ENCODE data around the gene NRP2. TPM values are rescaled to one million over a fixed set of nuclear protein-coding genes. Genes with fewer than 3 reads are reported as not detected.
A peak's percentile ranks its signal among the peaks of the same experiment; 100 is the strongest.

NRP2 gene
- total and polyA plus RNA-seq, 9 donors = 47.9 to 143 (median 106) TPM

- Histone ChIP-seq H3K4me3 (no peak overlapping the region), H3K36me3 (no peaks in the 10 kb centered on the region), H3K9me3 (no peaks in the 10 kb centered on the region), H3K27ac (peak overlapping the region in 1 of 2 donors; percentile 75), H3K27me3 (no peaks in the 10 kb centered on the region), H3K4me1 (ENCODE audit: insufficient read depth) (peaks cover 24% of the 10 kb centered on the region)
- peak in 3 of 5 donors; percentile 58 to 72 (median 60) for DNase-seq
- 18 to 33% (median 18%) methylated on average over 9 of the region's 9 CpGs for WGBS, 3 donors
- intact Hi-C loops (cut with DNase I) = loop anchor here in 2 of 4 donors (10.0 kb wide), 1 partner anchor 45 kb away; no protein-coding TSS in a partner anchor
- TF ChIP-seq EP300 (IDR thresholded peaks at IDR 0.05) (no peak), POLR2A (IDR thresholded peaks at IDR 0.05) (no peak)
- TF ChIP-seq, protein P1, sequence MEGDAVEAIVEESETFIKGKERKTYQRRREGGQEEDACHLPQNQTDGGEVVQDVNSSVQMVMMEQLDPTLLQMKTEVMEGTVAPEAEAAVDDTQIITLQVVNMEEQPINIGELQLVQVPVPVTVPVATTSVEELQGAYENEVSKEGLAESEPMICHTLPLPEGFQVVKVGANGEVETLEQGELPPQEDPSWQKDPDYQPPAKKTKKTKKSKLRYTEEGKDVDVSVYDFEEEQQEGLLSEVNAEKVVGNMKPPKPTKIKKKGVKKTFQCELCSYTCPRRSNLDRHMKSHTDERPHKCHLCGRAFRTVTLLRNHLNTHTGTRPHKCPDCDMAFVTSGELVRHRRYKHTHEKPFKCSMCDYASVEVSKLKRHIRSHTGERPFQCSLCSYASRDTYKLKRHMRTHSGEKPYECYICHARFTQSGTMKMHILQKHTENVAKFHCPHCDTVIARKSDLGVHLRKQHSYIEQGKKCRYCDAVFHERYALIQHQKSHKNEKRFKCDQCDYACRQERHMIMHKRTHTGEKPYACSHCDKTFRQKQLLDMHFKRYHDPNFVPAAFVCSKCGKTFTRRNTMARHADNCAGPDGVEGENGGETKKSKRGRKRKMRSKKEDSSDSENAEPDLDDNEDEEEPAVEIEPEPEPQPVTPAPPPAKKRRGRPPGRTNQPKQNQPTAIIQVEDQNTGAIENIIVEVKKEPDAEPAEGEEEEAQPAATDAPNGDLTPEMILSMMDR (IDR thresholded peaks at IDR 0.05) = no peak
Measured at GRCh38 chr2:205689820-205690219, 7.5 kb downstream of the NRP2 start.

- H3K4me3 ChIP-seq = no peak overlapping the region
- no peaks in the 10 kb centered on the region for H3K27me3 ChIP-seq
- WGBS, 3 donors = 21 to 31% (median 29%) methylated on average over 3 of the region's 3 CpGs
- H3K9me3 ChIP-seq = no peaks in the 10 kb centered on the region
- TF ChIP-seq, protein P1 (IDR thresholded peaks at IDR 0.05) = no peak
- TF ChIP-seq POLR2A (IDR thresholded peaks at IDR 0.05) = no peak
- TF ChIP-seq EP300 (IDR thresholded peaks at IDR 0.05) = no peak
- no peaks in the 10 kb centered on the region for H3K36me3 ChIP-seq
- peak overlapping the region in 1 of 2 donors; percentile 54 for H3K27ac ChIP-seq
- peaks cover 31% of the 10 kb centered on the region for H3K4me1 ChIP-seq (ENCODE audit: insufficient read depth)
- intact Hi-C loops (cut with DNase I) = no loop called here
- no peak for DNase-seq
Measured at GRCh38 chr2:205692104-205692503, 9.8 kb downstream of the NRP2 start.

DNA sequence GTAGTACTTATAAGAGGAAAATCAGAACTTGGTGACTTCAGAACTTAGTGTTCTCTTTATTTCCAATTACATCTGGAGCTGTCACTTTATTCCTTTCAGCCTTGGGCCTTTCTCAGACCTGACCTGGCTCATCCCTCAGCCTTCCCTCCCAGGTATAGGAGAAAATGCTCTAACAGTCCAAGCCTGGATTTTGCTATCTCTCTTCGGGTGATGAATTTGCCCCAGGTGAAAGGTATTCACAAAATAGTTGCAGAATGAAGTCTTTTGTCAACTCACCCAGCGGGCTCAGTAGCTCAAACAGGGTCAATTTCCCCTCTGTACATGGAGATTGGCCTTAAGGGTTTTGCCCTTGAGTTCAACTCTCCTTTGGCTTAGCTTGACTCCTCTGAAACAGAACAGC, 12.0 kb downstream of the NRP2 start:
- Histone ChIP-seq H3K36me3 (no peaks in the 10 kb centered on the region), H3K9me3 (no peaks in the 10 kb centered on the region), H3K27me3 (no peaks in the 10 kb centered on the region), H3K4me3 (no peak overlapping the region), H3K4me1 (ENCODE audit: insufficient read depth) (peaks cover 25% of the 10 kb centered on the region), H3K27ac (peak overlapping the region; percentile 6 to 80)
- intact Hi-C loops (cut with DNase I) = no loop called here
- no peak for DNase-seq
- TF ChIP-seq POLR2A (IDR thresholded peaks at IDR 0.05) (no peak), EP300 (IDR thresholded peaks at IDR 0.05) (no peak)
- TF ChIP-seq, protein P1 (IDR thresholded peaks at IDR 0.05) = no peak
- WGBS, 3 donors = 91 to 92% (median 91%) methylated on average over 2 of the region's 2 CpGs

- Histone ChIP-seq H3K4me1 (ENCODE audit: insufficient read depth) (peaks cover 34% of the 10 kb centered on the region), H3K4me3 (no peak overlapping the region)
- DNase-seq = peak in 1 of 5 donors; percentile 23
Measured at GRCh38 chr2:205695460-205695991, 13.2 kb downstream of the NRP2 start.

More at GRCh38 chr2:205695460-205695991, 13.2 kb downstream of the NRP2 start:
- no peaks in the 10 kb centered on the region for H3K36me3 ChIP-seq
- H3K27me3 ChIP-seq = no peaks in the 10 kb centered on the region
- H3K9me3 ChIP-seq = no peaks in the 10 kb centered on the region
- intact Hi-C loops (cut with DNase I) = no loop called here
- WGBS, 3 donors = 19 to 29% (median 26%) methylated on average over 3 of the region's 3 CpGs
- TF ChIP-seq POLR2A (IDR thresholded peaks at IDR 0.05) = no peak
- TF ChIP-seq, protein P1 (IDR thresholded peaks at IDR 0.05) = no peak
- H3K27ac ChIP-seq = peak overlapping the region in 1 of 2 donors; percentile 80

All from ovary (tissue), 9 donors.